ENCODE data around the gene DENND1A. TPM values are rescaled to one million over a fixed set of nuclear protein-coding genes. Genes with fewer than 3 reads are reported as not detected.
A peak's percentile ranks its signal among the peaks of the same experiment; 100 is the strongest.

DENND1A gene
- total RNA-seq, 1 experiment from 2014 or later: 20.6 TPM

- peak; percentile 15 for DNase-seq (ENCODE audit: low read depth)
These were observed 393.5 kb downstream of the DENND1A start for GRCh38 chr9:123536455-123536868.

GRCh38 chr9:123534336-123534735 is 395.6 kb downstream of the DENND1A start:
- DNase-seq (ENCODE audit: low read depth): no peak

GRCh38 chr9:123530244-123530643 is 399.7 kb downstream of the DENND1A start:
- no peak for DNase-seq (ENCODE audit: low read depth)

GRCh38 chr9:123528501-123528900 is 401.4 kb downstream of the DENND1A start:
- DNase-seq (ENCODE audit: low read depth): no peak

DNA sequence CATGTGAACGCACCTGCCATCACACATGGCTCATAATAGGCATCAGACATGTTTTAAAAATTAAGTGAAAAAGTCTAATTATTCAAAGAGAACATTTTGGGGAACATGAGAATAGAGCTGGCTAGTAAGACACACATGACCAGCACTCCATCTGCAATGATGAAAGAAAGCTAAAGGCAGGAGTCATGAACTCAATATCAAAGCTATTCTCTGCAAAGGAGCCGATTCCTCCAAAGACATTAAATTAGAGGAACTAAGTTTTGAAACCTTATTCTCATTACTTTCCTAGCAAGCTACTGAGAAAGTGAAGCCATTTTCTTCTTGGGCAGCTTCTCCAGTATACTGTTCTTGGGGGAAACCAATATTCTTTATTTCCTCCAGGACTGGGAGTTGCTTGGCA is 401.9 kb downstream of the DENND1A start:
- no peak for DNase-seq (ENCODE audit: low read depth)

DNA sequence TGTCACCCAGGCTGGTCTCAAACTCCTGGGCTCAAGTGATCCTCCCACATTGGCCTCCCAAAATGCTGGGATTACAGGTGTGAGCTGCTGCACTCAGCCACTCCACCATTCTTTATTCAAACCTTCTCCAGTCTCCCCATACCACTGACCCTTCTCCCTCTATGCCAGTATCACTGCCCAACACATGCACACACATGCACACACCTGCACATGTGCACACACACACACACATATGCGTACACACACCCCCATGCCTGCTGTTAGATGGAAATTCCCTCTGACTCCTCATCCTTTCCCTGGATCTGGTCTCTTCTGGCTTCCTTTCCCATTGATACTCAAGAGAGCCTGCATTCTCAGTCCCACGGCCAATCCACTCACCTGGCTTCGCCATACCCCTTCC is 404.0 kb downstream of the DENND1A start:
- no peak for DNase-seq (ENCODE audit: low read depth)

DNA sequence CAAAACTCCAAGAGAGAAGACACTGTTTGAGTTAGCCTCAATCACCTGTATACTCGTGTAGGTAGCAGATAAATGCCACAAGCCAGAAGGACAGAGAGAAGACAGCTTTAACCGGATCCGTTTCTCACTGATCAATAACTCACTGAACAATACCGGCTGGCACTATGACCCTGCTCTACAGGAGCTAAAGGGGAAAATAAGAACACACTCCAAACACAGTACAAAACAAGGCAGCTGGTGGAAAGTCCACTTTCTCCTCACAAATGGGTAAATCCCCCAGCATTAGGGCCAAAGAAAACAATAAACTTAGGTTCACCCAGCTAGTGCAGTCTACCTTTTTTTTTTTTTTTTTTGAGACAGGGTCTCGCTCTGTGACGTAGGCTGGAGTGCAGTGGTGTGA is 404.5 kb downstream of the DENND1A start:
- DNase-seq (ENCODE audit: low read depth): no peak

DNA sequence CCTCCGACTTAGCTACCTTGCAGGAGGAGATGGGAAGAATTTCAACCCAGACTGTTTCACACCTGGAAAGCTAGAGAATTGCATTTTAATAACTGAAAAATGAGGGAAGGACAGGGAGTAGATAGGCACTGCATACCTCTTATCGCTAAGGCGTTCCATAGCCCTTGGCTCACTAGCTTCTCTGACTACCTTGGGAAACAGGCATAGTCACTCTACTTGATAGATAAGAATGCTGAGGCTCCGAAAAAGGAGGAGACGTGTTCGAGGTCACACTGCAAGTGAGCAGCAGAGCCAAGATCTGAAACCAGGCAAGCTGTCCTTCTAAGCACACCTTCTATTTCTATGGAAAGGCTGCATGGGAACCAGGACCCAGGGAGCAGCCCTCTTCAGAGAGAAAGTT is 405.1 kb downstream of the DENND1A start:
- no peak for DNase-seq (ENCODE audit: low read depth)

- DNase-seq (ENCODE audit: low read depth): no peak
These were observed 406.1 kb downstream of the DENND1A start for GRCh38 chr9:123523845-123524244.

DNA sequence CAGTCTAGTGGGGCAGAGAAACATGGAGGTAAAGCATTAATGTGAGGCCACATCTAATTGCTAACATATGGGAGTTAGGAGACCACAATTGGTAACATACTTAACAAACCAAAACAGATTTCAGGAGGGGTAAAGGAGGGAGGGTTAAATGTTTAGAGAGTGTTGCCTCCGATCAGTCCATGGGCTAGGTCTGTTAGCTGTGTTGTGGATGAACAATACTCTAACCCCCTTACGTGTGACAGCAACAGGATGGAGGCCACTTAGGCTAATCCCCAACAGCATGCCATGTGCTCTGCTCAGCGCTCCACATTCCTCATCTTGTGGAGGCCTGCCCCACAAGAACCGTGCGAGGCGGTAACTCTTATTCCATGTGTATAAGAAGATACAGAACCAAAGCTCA is 406.9 kb downstream of the DENND1A start:
- DNase-seq (ENCODE audit: low read depth): no peak

- DNase-seq (ENCODE audit: low read depth): no peak
These were observed 407.7 kb downstream of the DENND1A start for GRCh38 chr9:123522251-123522650.

DNA sequence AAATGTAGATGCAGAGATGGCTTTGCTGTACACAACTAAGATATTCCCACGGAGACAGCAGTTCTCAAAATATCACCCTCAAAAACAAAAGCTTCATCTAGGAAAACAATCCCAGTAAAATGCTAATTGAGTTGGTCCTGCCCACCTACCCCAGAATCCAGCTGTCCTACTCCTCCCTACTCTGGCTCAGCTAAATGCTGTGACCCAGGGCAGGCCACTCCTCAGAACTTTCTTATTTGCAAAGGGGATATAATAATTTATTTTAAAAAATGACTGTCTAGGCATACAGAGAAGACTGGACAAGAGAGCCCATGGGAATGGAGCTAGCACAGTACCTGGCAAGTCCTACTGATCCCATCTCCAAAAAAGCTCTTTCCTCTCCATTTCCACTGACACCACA is 411.6 kb downstream of the DENND1A start:
- DNase-seq (ENCODE audit: low read depth): no peak

GRCh38 chr9:123517512-123517911 is 412.4 kb downstream of the DENND1A start:
- no peak for DNase-seq (ENCODE audit: low read depth)

DNA sequence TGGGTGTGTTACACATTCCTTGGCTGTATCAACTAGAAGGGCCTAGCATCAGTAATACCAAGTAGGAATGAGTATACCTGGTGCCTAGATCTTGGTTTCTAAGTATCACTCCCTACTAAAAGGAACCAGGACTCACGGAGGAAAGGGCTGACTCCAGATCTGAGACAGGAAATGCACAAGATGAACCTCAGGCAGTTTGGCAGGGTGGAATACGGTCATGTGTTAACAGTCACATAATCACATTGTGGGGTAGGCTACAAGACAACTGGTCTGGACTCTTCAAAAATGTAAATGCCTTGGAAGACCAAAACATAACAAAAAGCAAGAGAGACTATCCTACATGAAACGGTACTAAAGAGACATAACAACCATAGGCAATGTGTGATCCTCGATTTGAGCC is 415.2 kb downstream of the DENND1A start:
- DNase-seq (ENCODE audit: low read depth): no peak

DNA sequence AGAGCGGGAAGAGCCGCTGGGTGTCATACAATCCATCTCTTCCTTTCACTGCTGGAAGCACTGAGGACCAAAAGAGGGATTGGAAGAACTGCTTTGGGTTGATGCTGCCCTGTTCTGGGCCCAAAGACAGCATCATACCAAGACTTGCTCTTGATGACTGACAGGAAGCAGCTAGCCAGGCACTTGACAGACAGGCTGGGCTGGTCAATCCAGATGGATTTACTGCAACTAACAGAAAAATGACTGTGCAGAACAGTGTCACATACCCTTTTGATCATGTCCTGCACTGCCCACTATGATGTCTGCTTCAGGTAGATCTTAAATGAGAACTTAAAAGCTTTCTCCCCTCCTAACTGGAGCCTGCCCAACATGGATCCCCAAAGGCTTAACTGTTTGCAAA is 416.4 kb downstream of the DENND1A start:
- DNase-seq (ENCODE audit: low read depth): no peak

- no peak for DNase-seq (ENCODE audit: low read depth)
These were observed 418.3 kb downstream of the DENND1A start for GRCh38 chr9:123511326-123512277.

GRCh38 chr9:123509646-123510045 is 420.3 kb downstream of the DENND1A start:
- no peak for DNase-seq (ENCODE audit: low read depth)

DNA sequence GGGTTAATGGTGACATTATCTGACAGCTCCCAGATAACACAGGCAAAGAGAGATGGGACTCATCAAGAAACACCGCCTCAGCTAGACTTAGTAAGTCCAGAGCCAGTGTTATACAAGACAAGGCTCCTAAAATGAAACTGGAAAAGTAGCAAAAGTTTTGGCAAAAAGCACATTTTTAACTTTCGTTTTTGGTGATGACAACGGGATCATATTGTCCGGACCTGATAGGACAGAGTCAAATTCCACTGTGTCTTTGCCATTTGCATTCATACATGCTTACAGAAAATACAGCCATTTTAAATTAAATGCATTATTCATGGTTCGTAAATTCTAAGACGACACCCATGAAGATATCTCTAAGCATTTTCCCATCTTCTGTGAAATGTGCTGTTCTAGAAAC is 421.9 kb downstream of the DENND1A start:
- peak; percentile 2 for DNase-seq (ENCODE audit: low read depth)

DNA sequence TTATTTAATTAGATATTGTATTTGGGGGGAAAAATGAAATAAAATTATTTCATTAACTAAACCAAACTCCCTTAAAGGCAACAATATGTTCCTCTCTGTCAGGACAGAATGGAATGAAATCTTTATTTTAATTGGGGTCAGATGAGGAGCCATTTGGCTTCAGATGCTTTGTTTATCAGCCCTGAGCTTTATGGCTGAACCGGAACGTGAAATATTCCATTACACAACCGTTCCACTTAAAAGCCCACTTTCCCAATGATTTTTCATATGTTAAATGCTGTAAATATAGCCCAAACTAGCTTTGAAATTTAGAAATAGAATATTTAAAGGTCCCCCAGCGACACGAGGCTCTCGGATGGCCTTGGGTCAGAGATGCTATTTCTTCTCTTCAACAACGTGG is 424.4 kb downstream of the DENND1A start:
- DNase-seq (ENCODE audit: low read depth): no peak

- no peak for DNase-seq (ENCODE audit: low read depth)
These were observed 429.6 kb downstream of the DENND1A start for GRCh38 chr9:123500336-123500735.

- DNase-seq (ENCODE audit: low read depth): no peak
These were observed 432.1 kb downstream of the DENND1A start for GRCh38 chr9:123497830-123498229.

GRCh38 chr9:123495731-123496130 is 434.2 kb downstream of the DENND1A start:
- no peak for DNase-seq (ENCODE audit: low read depth)

- DNase-seq (ENCODE audit: low read depth): no peak
These were observed 436.3 kb downstream of the DENND1A start for GRCh38 chr9:123493627-123494026.
